ENCODE measurements around the gene CCNB3. TPM values are rescaled to one million over a fixed set of nuclear protein-coding genes. Genes with fewer than 3 reads are reported as not detected.

Gene CCNB3

DNA sequence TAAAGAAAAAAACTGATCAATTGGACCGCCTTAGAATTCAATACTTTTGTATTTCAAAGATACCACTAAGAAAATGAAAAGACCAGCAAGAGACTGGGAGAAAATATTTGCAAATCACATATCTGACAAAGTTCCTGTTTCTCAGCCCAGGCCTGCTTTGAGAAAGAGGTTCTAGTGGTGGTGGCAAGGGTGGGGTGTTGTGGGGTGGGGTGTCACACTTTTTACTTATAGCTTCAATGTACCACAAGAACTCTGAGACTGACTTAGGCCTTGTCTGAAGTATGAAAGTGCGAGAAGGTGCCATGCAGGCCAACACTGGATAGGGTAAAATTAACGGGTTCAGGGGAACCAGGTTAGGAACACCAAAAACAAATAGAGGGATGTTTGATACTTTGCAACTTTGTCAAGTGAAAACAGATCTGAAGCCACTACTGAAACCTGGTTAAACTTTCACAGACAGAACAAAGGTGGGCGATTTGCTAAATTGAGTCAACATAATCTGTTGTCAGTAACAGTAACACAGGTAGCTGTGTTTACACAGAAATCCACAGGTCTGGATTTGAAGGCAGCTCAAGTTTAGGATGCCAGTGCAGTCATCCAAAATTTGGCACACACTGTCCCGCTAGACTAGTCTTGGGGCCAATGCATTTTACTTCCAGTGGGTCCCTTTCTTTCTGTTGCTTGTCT is 177.3 kb downstream of the CCNB3 start:
- H3K9ac ChIP-seq (ENCODE audit: low read depth, low read length, poor library complexity): no peak overlapping the region
- no peaks in the 10 kb centered on the region for H3K4me1 ChIP-seq (ENCODE audit: control insufficient read depth in 2 of 2, insufficient read depth in 1 of 2, low read depth in 1 of 2, low read length in 2 of 2)
- no peak overlapping the region for H2BK15ac ChIP-seq (ENCODE audit: low read length)
- H2BK12ac ChIP-seq (ENCODE audit: low read length): no peak overlapping the region
- no peak for DNase-seq (ENCODE audit: low spot score)
- H3K4ac ChIP-seq (ENCODE audit: low read length): no peak overlapping the region
- no peak overlapping the region for H4K8ac ChIP-seq (ENCODE audit: low read depth, low read length)
- no peaks in the 10 kb centered on the region for H3K9me3 ChIP-seq (replicated peaks in 1 of 2; ENCODE audit: control insufficient read depth in 2 of 2, insufficient read depth in 1 of 2, low read depth in 1 of 2, low read length in 2 of 2)
- no peaks in the 10 kb centered on the region for H3K79me1 ChIP-seq (ENCODE audit: low read depth, low read length)
- H2AK5ac ChIP-seq (ENCODE audit: low read depth, low read length): no peak overlapping the region
- no peak overlapping the region for H2AFZ ChIP-seq (ENCODE audit: low read length)
- H4K91ac ChIP-seq (ENCODE audit: low read depth, low read length, poor library complexity): no peak overlapping the region
- no peak overlapping the region for H3K4me2 ChIP-seq (ENCODE audit: insufficient read depth, low read length, poor library complexity, severe bottlenecking)
- no peak overlapping the region for H2BK5ac ChIP-seq (ENCODE audit: low read length)
- no peak overlapping the region for H3K27ac ChIP-seq (replicated peaks; ENCODE audit: low read length)
- no peak overlapping the region for H2BK120ac ChIP-seq (ENCODE audit: low read depth, low read length)
- H3K27me3 ChIP-seq (ENCODE audit: control insufficient read depth in 3 of 3, insufficient read depth in 3 of 3, low read depth in 1 of 3, low read length in 3 of 3): peaks cover 0 to 4% (median 0%) of the 10 kb centered on the region in 3 experiments
- no peak overlapping the region for H3K23ac ChIP-seq (ENCODE audit: low read depth, low read length, poor library complexity)
- no peak overlapping the region for H3K14ac ChIP-seq (ENCODE audit: low read length)
- H3K36me3 ChIP-seq (replicated peaks in 1 of 2; ENCODE audit: control insufficient read depth in 2 of 2, insufficient read depth in 2 of 2, low read length in 2 of 2): no peaks in the 10 kb centered on the region
- no peak overlapping the region for H3K4me3 ChIP-seq (ENCODE audit: low read length in 2 of 2)
- no CpG with 5 or more reads among the region's 5 CpGs for WGBS, 2 donors (ENCODE audit: extremely low coverage in 2 of 2, insufficient read length in 2 of 2, insufficient replicate concordance in 1 of 2)
- H3K18ac ChIP-seq (ENCODE audit: low read length): no peak overlapping the region

DNA sequence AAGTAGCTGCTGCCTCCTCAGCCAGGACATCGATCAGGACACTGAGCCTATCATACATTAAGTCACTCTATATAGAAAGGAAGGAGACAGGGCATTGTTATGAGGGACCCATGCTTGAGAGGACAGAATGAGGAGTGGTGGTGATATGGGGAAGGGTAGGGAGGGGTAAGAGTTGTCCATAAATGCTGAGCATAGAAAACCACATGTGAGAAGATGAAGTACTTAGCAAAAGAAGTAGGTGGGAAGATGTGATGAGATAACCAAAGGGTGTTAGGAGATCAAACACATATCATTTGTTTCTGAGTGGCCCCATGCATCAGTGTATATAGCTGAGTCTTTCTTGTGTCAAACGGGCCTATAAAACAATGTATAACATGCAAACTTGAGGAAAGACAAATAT is 182.0 kb downstream of the CCNB3 start:
- no peak overlapping the region for H4K8ac ChIP-seq (ENCODE audit: low read depth, low read length)
- H3K9ac ChIP-seq (ENCODE audit: low read depth, low read length, poor library complexity): no peak overlapping the region
- no CpG with 5 or more reads among the region's 2 CpGs for WGBS, 2 donors (ENCODE audit: extremely low coverage in 2 of 2, insufficient read length in 2 of 2, insufficient replicate concordance in 1 of 2)
- H2BK120ac ChIP-seq (ENCODE audit: low read depth, low read length): no peak overlapping the region
- no peak overlapping the region for H4K91ac ChIP-seq (ENCODE audit: low read depth, low read length, poor library complexity)
- no peaks in the 10 kb centered on the region for H3K4me1 ChIP-seq (ENCODE audit: control insufficient read depth in 2 of 2, insufficient read depth in 1 of 2, low read depth in 1 of 2, low read length in 2 of 2)
- H3K4me2 ChIP-seq (ENCODE audit: insufficient read depth, low read length, poor library complexity, severe bottlenecking): no peak overlapping the region
- H3K14ac ChIP-seq (ENCODE audit: low read length): no peak overlapping the region
- H3K4me3 ChIP-seq (ENCODE audit: low read length in 2 of 2): no peak overlapping the region
- H2BK5ac ChIP-seq (ENCODE audit: low read length): no peak overlapping the region
- peaks cover 0 to 4% (median 0%) of the 10 kb centered on the region in 3 experiments for H3K27me3 ChIP-seq (ENCODE audit: control insufficient read depth in 3 of 3, insufficient read depth in 3 of 3, low read depth in 1 of 3, low read length in 3 of 3)
- no peak overlapping the region for H2AFZ ChIP-seq (ENCODE audit: low read length)
- H2AK5ac ChIP-seq (ENCODE audit: low read depth, low read length): no peak overlapping the region
- DNase-seq (ENCODE audit: low spot score): no peak
- no peaks in the 10 kb centered on the region for H3K9me3 ChIP-seq (replicated peaks in 1 of 2; ENCODE audit: control insufficient read depth in 2 of 2, insufficient read depth in 1 of 2, low read depth in 1 of 2, low read length in 2 of 2)
- H3K79me1 ChIP-seq (ENCODE audit: low read depth, low read length): no peaks in the 10 kb centered on the region
- H2BK12ac ChIP-seq (ENCODE audit: low read length): no peak overlapping the region
- no peak overlapping the region for H3K23ac ChIP-seq (ENCODE audit: low read depth, low read length, poor library complexity)
- no peak overlapping the region for H3K27ac ChIP-seq (replicated peaks; ENCODE audit: low read length)
- no peak overlapping the region for H3K18ac ChIP-seq (ENCODE audit: low read length)
- H3K36me3 ChIP-seq (replicated peaks in 1 of 2; ENCODE audit: control insufficient read depth in 2 of 2, insufficient read depth in 2 of 2, low read length in 2 of 2): no peaks in the 10 kb centered on the region
- H2BK15ac ChIP-seq (ENCODE audit: low read length): no peak overlapping the region
- no peak overlapping the region for H3K4ac ChIP-seq (ENCODE audit: low read length)

DNA sequence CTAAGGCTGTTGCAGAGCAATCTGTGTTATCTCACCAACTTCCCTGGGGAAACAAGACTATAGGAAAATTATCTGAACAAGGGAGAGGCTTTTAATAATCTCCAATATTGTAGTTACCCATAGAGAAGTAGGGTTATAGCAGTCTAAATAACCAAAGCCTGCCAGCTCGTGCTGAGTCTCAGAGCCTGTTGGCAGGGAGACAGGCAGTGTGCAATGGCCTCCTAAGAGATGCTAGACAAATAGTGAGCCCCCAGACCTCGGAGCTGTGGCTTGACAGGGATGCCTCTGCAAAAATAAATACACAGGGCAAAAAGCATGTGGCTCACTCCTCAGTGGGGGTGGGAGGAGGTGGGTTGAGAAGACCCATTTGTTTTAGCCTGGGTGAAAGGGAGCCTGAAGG is 189.3 kb downstream of the CCNB3 start:
- Histone ChIP-seq H3K4me2 (ENCODE audit: insufficient read depth, low read length, poor library complexity, severe bottlenecking) (no peak overlapping the region), H3K23ac (ENCODE audit: low read depth, low read length, poor library complexity) (no peak overlapping the region), H3K79me1 (ENCODE audit: low read depth, low read length) (no peaks in the 10 kb centered on the region), H4K8ac (ENCODE audit: low read depth, low read length) (no peak overlapping the region), H3K4ac (ENCODE audit: low read length) (no peak overlapping the region), H3K14ac (ENCODE audit: low read length) (no peak overlapping the region), H3K9ac (ENCODE audit: low read depth, low read length, poor library complexity) (no peak overlapping the region), H3K4me1 (ENCODE audit: control insufficient read depth in 2 of 2, insufficient read depth in 1 of 2, low read depth in 1 of 2, low read length in 2 of 2) (no peaks in the 10 kb centered on the region), H3K4me3 (ENCODE audit: low read length in 2 of 2) (no peak overlapping the region), H2BK5ac (ENCODE audit: low read length) (no peak overlapping the region), H3K27me3 (ENCODE audit: control insufficient read depth in 3 of 3, insufficient read depth in 3 of 3, low read depth in 1 of 3, low read length in 3 of 3) (no peaks in the 10 kb centered on the region), H4K91ac (ENCODE audit: low read depth, low read length, poor library complexity) (no peak overlapping the region), H3K27ac (replicated peaks; ENCODE audit: low read length) (no peak overlapping the region), H2BK15ac (ENCODE audit: low read length) (no peak overlapping the region), H2AFZ (ENCODE audit: low read length) (no peak overlapping the region), H3K18ac (ENCODE audit: low read length) (no peak overlapping the region), H3K9me3 (replicated peaks in 1 of 2; ENCODE audit: control insufficient read depth in 2 of 2, insufficient read depth in 1 of 2, low read depth in 1 of 2, low read length in 2 of 2) (no peaks in the 10 kb centered on the region), H2BK120ac (ENCODE audit: low read depth, low read length) (no peak overlapping the region), H3K36me3 (replicated peaks in 1 of 2; ENCODE audit: control insufficient read depth in 2 of 2, insufficient read depth in 2 of 2, low read length in 2 of 2) (no peaks in the 10 kb centered on the region), H2AK5ac (ENCODE audit: low read depth, low read length) (no peak overlapping the region), H2BK12ac (ENCODE audit: low read length) (no peak overlapping the region)
- WGBS, 2 donors (ENCODE audit: extremely low coverage in 2 of 2, insufficient read length in 2 of 2, insufficient replicate concordance in 1 of 2): no CpG with 5 or more reads among the region's 2 CpGs
- DNase-seq (ENCODE audit: low spot score): no peak

Small RNAs within 50 kb of the gene (small RNA-seq; reads per million reads assigned to genes)
- gene PYY3 (ENCODE audit: insufficient read depth) (not detected), gene RF00019 (ENCODE audit: insufficient read depth) (not detected)

All from neuronal stem cell (in vitro differentiated cells).